AG09319 (cell line): ENCODE results near the gene SH2D3C.
"Not testable (repeated sequence)": the region's sequence is repeated elsewhere in the genome, so short reads cannot be mapped to it uniquely, and the experiment has no call there.

Source experiments
- DNase-seq: peaks from one replicate; pipeline ENCODE4 v3.0.0-alpha.2; 2010; ENCODE audit warnings: low read depth; ENCODE audit errors: extremely low read depth
- TF ChIP-seq, protein P1 (sequence below): IDR thresholded peaks from 2 replicates; pipeline ENCODE4 v1.5.1; 2011; ENCODE audit warnings: low read depth, mild to moderate bottlenecking, inconsistent platforms, low read length, moderate library complexity

Gene SH2D3C

DNA sequence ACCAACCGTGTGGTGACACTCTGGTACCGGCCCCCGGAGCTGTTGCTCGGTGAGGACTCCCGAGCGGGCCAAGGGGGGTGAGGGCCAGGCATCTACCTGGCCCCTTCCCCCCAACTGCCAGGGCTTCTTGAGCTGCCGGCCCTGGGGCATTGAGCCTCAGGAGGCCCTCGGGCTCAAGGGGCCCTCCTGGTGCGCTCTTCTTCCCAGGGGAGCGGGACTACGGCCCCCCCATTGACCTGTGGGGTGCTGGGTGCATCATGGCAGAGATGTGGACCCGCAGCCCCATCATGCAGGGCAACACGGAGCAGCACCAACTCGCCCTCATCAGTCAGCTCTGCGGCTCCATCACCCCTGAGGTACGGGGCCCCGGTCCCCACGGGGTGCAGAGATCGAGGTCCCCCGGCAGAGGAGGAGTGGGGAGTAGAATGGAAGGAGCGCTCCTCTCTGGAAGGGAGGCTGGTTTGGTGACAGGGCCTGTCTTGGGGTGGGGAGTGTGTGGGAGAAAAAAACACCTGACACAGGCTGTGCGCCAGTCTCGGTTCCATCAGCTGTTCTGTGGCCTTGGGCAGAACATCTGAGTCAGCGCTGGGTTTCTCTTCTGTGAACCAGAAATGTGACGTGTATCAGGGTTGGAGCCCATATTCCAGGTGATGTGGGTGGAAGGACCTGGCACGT lies 10.0 kb upstream of the SH2D3C start:
- TF ChIP-seq, protein P1, sequence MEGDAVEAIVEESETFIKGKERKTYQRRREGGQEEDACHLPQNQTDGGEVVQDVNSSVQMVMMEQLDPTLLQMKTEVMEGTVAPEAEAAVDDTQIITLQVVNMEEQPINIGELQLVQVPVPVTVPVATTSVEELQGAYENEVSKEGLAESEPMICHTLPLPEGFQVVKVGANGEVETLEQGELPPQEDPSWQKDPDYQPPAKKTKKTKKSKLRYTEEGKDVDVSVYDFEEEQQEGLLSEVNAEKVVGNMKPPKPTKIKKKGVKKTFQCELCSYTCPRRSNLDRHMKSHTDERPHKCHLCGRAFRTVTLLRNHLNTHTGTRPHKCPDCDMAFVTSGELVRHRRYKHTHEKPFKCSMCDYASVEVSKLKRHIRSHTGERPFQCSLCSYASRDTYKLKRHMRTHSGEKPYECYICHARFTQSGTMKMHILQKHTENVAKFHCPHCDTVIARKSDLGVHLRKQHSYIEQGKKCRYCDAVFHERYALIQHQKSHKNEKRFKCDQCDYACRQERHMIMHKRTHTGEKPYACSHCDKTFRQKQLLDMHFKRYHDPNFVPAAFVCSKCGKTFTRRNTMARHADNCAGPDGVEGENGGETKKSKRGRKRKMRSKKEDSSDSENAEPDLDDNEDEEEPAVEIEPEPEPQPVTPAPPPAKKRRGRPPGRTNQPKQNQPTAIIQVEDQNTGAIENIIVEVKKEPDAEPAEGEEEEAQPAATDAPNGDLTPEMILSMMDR: no peak
- no peak for DNase-seq

DNA sequence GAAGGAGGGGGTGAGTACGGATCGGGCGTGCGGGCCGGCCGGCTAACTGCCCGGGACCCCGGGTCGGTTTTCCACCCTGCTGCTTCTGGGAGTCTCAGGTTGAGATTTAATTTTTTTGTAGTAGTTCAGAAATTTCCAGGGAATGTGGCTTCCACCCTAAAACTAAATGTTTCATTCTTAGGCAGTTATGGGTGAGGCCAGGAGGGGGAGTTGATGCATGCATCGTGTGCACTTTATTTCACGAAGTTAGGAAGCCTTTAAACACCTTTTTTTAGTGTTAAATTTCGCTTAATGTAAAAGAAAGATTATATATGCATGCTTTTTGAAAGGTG lies 8.3 kb upstream of the SH2D3C start:
- TF ChIP-seq, protein P1: peak; percentile 49
- no peak for DNase-seq

DNA sequence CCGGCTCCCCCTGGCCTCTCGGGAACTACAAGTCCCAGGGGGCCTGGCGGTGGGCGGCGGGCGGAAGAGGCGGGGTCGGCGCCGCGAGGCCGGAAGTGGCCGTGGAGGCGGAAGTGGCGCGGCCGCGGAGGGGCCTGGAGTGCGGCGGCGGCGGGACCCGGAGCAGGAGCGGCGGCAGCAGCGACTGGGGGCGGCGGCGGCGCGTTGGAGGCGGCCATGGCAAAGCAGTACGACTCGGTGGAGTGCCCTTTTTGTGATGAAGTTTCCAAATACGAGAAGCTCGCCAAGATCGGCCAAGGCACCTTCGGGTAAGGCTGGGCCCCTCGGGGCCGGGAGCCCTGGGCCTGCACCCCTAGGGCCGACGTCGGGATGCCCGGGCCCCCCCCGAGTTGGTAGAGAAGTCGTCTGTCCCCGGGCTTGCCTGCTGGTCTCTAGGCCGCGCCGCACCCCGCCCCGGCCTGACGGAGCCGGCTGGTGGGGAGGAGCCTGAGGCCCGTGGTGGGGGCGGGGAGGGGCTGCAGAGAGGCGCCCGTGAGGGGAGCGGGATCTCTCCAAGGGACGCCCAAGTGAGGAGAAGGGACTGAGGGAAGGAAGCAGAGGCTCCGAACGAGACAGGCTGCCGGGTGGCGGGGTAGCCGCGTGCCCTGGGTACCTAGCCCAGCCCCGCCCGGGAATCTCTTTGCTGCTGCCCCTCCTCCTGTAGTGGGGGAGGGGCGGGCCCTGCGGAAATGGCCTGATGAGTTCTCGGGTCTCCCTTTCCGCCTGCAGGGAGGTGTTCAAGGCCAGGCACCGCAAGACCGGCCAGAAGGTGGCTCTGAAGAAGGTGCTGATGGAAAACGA lies 7.7 kb upstream of the SH2D3C start, which contains the start of gene CDK9:
TSS of gene CDK9 (plus strand) at position 102 of the 840 bp plus-strand sequence. CDS start at position 217, 115 bp downstream.
- peak; percentile 69 for DNase-seq
- TF ChIP-seq, protein P1: no peak

DNA sequence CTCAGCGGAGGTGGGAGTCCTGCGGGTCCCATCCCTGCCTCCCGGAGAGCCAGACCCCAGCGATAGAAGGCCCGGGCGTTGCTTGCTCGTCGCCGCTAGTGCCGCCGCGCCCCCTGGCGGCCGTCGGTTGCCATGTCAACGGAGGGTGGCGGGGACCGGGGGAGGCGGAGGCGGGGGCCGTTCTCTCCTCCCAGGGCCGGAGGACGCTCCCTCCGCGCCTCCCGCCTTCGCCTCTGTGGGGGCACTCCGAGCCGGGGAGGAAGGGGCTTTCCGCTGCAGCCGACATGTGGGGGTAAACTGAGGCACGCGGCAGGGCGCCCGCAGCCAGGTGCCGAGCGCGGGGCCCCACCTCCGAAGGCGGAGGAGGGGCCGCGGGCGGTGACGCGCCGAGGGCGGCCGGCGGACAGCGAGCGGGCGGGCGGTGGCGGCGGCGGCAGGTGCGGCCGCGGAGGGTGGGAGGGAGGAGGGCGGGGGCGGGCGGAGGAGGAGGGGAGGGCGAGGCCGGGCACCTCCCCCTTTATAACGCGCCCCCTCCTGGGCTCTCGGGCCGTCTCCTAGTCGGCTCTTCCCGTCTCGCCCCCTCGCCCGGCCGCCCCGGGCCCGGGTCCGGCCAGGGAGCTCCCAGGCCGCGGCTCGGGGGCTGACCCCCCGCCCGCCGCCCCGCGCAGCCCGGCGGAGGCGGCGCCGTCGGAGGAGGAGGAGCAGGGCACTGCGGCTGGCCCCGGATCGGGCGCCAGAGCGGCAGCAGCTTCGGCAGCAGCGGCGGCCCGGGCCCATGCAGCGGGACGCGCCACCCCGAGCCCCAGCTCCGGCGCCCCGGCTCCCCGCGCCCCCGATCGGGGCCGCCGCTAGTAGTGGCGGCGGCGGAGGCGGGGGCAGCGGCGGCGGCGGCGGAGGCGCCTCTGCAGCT lies 6.8 kb upstream of the SH2D3C start:
- TF ChIP-seq, protein P1: peak; percentile 73
- DNase-seq: no peak

DNA sequence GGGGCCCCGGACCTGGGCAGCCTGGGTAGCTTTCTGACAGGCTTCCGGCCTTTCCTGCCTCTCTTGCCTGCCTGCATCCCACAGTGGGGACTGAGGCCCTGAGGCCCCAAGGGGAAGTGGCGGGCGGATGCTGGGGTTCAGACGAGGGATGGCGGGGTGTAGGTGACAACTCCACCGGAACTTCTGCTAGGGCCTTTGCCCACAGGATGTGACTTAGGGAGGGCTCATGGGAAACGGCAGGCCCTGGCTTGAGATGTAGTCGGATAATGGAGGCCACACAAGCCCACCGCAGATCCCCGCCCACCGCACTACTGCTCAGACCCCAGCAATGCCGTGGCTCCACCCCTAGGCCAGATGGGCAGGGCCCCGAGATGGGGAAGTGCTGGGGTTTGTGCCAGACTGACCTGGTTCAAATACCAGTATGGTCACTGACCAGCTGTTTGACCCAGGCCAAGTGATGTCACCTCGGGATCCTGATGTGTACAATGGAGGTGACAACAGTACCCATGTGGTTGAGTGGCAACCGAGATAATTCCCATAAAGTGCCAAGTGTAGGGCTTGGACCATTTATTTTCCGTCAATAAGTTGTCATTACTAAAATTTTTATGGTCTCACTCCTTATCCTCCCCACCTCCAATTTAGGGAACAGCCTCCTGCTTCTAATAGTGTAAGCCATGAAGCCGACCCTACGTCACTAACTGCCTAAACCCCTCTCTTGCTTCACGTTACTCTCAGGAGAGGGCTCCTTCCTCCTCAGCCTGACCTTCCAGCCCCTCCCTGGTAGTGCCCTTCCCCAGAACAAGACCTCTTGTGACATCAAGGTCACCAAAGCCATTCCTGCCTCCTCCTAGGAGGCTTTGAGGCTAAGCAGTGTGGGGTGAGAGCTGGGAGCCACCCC lies 4.9 kb upstream of the SH2D3C start:
- no peak for DNase-seq
- TF ChIP-seq, protein P1: no peak

DNA sequence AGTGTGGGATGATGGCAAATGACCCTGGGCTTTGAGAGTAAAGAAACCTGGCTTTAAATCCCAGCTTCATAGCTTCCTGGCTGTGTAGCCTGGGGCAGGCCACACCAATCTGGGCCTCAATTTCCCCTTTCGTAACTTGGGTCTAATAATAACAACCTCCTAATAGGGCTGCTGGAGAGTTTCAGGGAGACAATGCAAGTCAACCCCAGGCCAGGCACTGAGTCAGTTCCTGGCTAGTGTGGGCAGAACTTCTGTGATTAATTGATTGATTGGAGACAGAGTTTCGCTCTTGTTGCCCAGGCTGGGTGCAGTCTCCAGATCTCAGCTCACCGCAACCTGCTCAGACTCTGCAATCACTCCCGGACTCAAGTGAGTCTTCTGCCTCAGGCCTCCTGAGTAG lies 3.3 kb upstream of the SH2D3C start:
- TF ChIP-seq, protein P1: no peak
- no peak for DNase-seq

DNA sequence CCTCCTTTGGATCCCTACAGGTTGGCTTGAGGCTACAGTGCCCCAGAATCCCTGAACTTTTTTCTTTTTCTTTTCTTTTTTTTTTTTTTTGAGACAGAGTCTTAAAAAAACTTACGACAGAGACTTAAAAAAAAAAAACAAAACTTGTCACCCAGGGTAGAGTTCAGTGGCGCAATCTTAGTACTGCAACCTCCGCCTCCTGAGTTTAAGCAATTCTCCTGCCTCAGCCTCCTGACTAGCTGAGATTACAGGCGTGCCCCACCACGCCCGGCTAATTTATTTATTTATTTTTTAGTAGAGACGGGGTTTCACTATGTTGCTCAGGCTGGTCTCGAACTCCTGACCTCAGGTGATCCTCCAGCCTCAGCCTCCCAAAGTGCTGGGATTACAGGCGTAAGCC lies 2.4 kb upstream of the SH2D3C start:
- not testable (repeated sequence) for DNase-seq
